T-helper 2 cell treated with Interferon-gamma antibody and Interleukin-4, amounts not matched to agents 100 ng/mL and 5 ng/mL, for 36 hours (primary cell): Measurements from ENCODE around the gene GPR22. TPM values are rescaled to one million over a fixed set of nuclear protein-coding genes. Genes with fewer than 3 reads are reported as not detected.

Source experiments
- intact Hi-C: fragments of 100-400 bp; cut with micrococcal nuclease; formaldehyde crosslinking; loops from one replicate; pipeline ENCODE4 v1.15.1; 2023
- total RNA-seq: library from RNA; stranded (reverse); gene quantifications from 2 replicates; pipeline ENCODE4 v1.2.3, GENCODE V29; 2022

Gene GPR22
- total RNA-seq, 1 donor from 2014 or later, result not detected

DNA sequence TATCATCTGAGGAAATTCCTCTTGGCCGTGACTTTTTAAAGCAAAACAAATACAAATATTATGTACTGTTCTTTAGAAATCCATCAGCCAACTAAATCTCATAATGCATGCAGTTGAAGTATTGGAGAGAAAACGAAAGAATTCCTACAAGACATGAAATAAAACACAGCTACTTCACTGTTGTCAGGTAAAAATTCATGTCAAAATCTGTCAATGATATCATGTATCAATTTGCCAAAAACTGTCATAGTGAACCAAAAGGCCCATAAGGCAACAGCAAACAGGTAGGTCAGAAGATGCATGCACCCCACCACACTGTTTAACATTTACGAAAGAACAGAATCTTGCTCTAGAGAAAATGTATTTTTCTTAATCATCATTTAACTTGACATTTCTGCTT lies 2.3 kb downstream of the GPR22 start:
- intact Hi-C loops, result no loop called here

- intact Hi-C loops, result no loop called here
Observed at GRCh38 chr7:107474104-107474521, 4.3 kb downstream of the GPR22 start.

DNA sequence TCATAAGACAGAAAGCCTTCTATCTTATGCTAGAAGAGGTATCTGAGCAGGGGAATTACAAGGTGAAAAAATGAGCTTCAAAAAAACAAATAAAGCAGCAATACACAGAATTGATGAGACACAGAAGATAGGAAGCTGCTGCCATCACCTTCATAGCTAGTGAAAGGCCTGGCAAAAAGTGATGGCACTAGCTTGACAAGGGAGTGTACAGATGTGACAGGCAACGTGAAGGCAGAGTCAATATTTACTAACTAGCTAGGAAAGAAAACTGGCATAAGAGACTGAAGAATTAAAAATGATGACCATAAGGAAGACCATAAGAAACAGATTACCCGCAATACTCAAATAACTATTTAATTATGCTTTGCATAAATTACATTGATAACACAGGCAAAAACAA lies 9.4 kb downstream of the GPR22 start:
- intact Hi-C loops, result no loop called here

GRCh38 chr7:107480932-107481331 lies 11.1 kb downstream of the GPR22 start:
- intact Hi-C loops, result no loop called here

DNA sequence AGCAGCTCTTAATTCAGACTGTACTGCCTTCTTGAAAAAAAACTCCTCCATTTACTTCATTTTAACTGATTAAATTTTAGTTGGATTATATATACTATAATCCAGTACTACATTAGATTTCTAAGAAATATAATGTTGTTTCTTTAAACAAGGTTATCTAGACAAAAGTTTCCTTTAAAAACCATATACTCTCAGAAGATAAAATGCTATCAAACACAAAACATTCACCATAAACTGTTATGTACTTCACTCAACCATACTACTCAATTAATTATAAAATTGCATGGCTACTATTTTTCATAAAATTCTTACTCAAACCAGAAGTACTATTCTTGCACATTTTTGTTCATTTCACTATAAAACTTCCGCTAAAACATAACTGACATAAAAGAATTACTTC lies 12.7 kb downstream of the GPR22 start:
- intact Hi-C loops, result no loop called here

GRCh38 chr7:107486041-107486440 lies 16.2 kb downstream of the GPR22 start:
- intact Hi-C loops, result no loop called here

- intact Hi-C loops, result loop anchor here (10.0 kb wide), 1 partner anchor 278 kb away; no protein-coding TSS in a partner anchor
Observed at GRCh38 chr7:107492875-107493274, 23.0 kb downstream of the GPR22 start.

DNA sequence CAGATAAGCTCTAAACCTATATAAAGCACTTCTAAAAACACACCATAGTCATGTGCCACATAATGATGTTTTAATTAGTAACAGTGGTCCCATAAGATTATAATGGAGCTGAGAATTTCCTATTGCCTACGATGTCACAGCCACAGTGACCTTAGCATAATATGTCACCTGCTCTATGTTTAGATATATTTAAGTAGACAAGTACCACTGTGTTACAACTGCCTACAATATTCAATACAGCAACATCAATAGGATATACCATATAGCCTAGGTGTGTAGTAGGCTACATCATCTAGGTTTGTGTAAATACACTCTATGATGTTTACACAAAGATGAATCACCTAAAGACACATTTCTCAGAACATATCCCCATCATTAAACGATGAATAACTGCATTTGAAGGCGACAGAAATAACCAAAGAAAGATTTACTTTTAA lies 24.5 kb downstream of the GPR22 start:
- intact Hi-C loops, result loop anchor here (10.0 kb wide), 1 partner anchor 280 kb away; no protein-coding TSS in a partner anchor

- intact Hi-C loops, result loop anchor here (10.0 kb wide), 1 partner anchor 280 kb away; no protein-coding TSS in a partner anchor
Observed at GRCh38 chr7:107494884-107495283, 25.0 kb downstream of the GPR22 start.

DNA sequence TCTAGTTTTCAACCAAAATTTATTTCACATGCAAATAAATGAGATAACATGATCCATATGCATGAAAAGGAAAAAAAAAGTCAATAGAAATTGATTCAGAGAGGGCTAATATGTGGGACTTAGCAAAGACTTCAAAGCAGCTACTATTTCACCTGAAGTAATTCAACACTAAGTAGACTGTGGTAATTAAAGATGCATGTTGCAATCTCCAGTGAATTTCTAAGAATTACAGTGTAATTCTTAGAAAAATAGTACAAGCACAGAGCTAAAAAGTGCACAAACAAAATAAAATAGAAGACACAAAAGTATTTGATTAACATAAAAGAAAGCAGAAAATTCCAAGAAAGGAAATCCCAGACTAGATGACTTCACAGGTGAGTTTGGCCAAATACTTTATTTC lies 25.7 kb downstream of the GPR22 start:
- intact Hi-C loops, result loop anchor here (10.0 kb wide), 1 partner anchor 281 kb away; no protein-coding TSS in a partner anchor

DNA sequence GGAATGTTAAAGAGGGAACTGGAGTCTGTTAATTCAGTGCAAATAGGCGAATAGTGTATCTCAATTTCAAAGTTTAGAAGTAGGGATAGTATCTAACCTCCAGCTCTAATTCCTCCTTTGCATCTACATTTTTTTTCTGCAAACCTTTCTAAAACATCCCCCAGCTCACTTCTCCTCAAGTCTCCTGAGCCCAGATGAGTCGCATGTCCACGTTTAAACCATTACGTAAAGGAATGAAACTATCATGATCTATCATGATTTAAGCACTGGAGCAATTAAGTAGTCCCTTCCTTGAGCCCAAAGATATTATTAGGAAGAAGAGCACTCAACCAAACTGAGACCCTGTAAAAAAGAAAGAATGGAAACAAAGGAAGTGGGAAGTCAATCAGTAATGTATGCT lies 29.9 kb downstream of the GPR22 start:
- intact Hi-C loops, result loop anchor here (10.0 kb wide), 1 partner anchor 285 kb away; no protein-coding TSS in a partner anchor

DNA sequence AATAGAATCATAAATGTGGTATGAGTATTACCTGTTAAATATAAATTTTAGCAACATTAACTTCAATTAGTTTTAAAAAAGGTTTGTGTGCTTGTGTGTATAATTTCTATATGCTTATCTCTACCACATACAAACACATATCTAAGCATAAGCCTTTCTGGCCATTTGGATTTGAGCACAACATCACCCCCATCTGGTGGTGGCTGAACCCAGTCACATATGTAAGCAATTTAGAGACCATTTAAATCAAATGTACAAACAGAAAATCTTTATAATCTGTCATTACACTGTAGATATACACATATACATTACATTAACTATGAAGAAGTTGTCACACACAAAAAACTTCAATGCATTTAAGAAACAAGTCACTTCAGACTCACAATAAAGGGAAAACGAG lies 31.7 kb downstream of the GPR22 start:
- intact Hi-C loops, result no loop called here

- intact Hi-C loops, result no loop called here
Observed at GRCh38 chr7:107502154-107502553, 32.3 kb downstream of the GPR22 start.

DNA sequence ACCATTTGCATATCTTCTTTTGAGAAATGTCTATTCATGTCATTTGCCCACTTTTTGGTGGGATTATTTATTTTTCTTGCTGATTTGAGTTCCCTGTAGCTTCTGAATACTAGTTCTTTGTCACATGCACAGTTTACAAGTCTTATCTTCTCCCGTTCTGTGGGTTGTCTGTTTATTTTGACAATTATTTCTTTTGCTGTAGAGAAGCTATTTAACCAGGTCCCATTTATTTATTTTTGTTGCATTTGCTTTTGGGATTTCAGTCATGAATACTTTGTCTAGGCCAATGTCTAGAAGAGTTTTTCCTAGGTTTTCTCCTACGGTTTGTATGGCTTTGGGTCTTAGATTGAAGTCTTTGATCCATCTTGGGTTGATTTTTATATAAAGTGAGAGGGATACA lies 32.9 kb downstream of the GPR22 start:
- intact Hi-C loops, result no loop called here

- intact Hi-C loops, result no loop called here
Observed at GRCh38 chr7:107503687-107504086, 33.8 kb downstream of the GPR22 start.

DNA sequence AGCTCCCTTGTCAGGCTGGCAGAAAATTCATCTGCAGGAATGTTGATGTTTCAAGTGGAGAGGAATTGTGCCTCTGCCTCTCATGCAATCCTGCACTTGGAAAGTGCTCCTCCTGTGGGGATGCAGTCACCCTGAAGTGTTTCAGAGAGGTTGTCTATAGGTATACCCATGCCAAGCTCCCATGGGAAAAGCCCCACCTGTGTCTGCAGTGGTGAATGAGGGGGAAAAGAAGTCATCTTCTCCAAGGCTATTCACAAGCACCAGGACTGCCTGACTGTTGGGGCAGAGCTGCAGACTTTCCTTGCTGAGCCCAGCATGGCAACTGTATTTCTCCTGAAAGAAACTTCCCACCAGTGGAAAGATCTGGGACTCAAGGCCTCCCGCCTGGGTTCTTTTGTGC lies 35.5 kb downstream of the GPR22 start:
- intact Hi-C loops, result no loop called here

GRCh38 chr7:107505997-107506673 lies 36.3 kb downstream of the GPR22 start:
- intact Hi-C loops, result no loop called here

DNA sequence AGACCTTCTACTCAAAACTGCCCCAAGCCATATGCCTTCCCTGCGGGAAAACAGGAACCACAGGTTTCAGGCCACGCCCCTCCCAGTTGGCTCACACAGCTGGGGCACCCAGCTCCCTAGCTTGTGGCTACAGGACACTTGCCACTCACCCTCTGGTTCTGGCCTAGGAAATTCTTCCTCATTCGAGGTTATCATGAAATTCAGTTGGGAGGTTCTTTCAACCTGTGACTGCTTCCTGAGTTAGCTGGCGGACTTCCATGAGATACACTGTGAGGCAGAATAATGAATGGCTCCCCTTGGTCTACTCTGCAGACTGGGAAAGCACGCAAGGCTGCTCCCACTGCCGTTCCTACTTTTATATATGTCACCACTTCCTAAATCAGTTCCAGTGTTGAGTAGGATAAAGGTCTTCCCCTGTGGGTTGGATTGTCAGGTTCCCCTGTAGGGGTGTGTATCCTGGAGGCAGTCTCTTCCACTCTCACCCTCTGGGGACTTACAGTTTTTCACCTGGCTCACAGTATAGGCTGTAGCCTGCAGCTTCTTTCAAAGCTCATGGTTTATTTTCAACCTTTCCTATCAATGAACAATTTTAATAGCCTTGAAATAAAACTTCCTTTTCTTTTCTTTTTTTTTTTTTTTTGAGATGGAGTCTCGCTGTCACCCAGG lies 37.0 kb downstream of the GPR22 start:
- intact Hi-C loops, result no loop called here

Other genes with a start within 250 kb of the GPR22 start
- gene COG5, start 93.9 kb downstream of the GPR22 start, total RNA-seq, result 32.1 and 35.9 TPM in 2 replicates
- 10.2 and 10.4 TPM in 2 replicates for gene DUS4L, start 93.9 kb downstream of the GPR22 start, total RNA-seq
- 51.9 and 53.3 TPM in 2 replicates for gene BCAP29, start 110.2 kb downstream of the GPR22 start, total RNA-seq
- 3.5 and 4.5 TPM in 2 replicates for gene SLC26A4, start 190.8 kb downstream of the GPR22 start, total RNA-seq